Erythroblast (primary cell): ENCODE results near the gene THBS4.
"Not testable (repeated sequence)": the region's sequence is repeated elsewhere in the genome, so short reads cannot be mapped to it uniquely, and the experiment has no call there.

ENCODE experiments used
- DNase-seq, 2 experiments: peaks; one replicate each; lab custom pipeline; 2025; lab: John Stamatoyannopoulos, UW
- GATA1 ChIP-seq: IDR thresholded peaks from 2 replicates; pipeline ENCODE4 v1.6.1; 2011; ENCODE audit warnings: low read depth, mild to moderate bottlenecking, control low read depth, low read length, moderate library complexity
- POLR2A ChIP-seq: IDR thresholded peaks from 2 replicates; pipeline ENCODE4 v1.6.1; 2011; ENCODE audit warnings: mild to moderate bottlenecking, low read length

Gene THBS4

DNA sequence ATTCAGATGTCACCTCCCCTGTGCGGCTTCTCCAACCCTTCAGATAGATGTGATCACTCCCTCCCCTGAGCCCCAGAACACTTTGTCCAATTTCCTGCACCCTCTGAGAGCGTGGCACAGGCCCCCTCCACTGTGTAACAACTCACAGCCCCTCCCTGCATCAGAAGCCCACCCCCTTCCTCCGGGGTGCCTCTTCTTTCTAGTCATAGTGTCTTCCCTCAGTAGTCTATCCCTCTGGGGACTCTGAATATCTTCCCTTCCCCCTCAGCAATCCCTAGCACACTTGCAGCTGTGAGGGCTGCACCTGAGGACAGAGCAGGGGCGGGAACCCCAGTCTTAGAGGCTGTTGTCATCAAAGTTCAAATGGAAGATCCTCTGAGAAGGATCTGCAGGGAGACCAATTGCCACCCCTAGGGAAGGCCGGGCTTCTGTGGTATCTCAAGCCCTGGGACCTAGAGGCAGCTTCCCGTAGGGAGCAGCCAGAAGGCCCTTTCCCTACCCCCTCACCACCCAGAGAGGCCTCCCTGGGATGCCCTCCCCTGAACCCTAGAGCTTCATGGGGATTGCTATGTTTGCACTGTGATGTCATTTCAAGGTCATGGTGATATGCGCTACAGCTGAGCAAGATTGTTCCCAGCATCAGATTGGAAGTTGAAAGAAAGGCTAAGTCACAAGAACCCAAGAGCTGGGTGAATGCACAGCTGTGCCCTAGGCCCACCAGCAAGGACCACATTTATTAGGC, 70.7 kb downstream of the THBS4 start:
- DNase-seq = no peak
- TF ChIP-seq POLR2A (no peak), GATA1 (no peak)

DNA sequence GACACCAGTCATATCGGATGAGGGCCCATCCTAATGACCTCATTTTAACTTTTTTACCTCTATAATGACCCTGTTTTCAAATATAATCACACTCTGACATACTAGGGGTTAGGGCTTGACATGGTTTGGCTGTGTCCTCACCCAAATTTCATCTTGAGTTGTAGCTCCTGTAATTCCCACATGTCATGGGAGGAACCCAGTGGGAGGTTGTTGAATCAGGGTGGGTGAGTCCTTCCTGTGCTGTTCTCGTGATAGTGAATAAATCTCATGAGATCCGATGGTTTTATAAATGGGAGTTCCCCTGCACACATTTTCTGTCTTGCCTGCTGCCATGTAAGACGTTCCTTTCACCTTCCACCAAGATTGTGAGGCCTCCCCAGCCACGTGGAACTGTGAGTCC, 71.8 kb downstream of the THBS4 start:
- no peak for DNase-seq
- TF ChIP-seq POLR2A (no peak), GATA1 (no peak)

DNA sequence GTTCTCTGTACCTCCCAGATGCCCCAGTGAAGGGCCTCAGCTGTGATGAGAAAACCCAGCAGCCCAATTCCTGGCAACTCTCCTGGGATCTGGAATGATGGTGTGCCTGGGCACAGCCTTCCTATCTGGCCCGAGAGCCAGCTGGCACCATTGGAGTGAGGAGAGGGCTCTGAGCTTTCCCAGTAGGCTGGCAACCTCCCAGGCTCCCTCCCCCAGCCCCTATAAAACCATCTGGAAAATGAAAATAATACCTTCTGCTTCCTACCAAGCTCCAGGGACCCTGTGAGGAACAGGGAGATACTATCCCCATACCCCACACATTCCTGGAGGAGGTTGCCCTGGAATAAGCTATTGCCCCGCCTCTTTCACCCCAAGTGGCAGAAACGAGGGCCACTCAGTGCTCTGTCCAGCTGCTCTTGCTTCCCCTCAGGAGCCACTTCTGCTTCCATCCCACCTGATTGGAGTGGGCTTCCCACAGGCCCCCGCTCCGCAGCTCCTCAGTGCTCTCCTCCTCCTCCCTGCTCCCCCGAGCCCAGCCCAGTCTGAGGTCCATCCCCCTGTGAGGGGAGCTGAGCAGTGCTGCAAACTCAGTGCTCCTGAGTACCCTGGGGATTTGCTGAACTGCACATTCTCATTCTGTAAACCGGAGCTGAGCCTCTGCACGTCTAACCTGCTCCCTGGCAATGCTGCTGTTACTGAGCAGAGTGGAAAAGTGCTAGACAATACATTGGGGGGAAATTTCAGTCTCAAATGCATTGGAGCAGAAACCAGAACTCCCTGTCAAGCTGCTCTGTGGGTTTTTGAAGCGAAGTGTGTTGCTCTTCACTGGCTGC, 74.7 kb downstream of the THBS4 start:
- TF ChIP-seq GATA1 (no peak), POLR2A (no peak)
- no peak for DNase-seq

DNA sequence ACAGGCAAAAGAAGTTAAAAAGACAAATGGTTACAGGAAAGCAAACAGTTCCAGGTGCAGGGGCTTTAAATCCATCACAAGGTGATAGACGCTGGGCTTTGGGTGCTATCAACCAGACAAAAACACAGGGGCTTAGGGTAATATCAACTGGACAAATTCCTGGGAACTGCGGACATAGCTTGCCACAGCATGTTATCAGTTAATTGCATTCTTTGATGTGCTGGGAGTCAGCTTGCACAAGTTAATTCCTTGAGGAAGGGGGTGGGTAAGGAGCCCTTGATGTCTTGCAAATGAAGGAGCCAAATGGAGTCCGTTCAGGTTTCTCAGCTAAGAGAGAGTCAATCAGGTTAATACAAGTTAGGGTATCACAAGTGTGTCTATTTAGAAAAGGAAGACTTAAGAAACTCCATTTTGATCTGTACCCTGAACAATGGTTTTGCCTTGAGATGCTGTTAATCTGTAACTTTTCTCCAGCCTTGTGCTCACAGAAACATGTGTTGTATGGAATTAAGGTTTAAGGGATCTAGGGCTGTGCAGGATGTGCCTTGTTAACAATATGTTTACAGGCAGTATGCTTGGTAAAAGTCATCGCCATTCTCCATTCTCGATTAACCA, 76.3 kb downstream of the THBS4 start:
- DNase-seq = not testable (repeated sequence)

DNA sequence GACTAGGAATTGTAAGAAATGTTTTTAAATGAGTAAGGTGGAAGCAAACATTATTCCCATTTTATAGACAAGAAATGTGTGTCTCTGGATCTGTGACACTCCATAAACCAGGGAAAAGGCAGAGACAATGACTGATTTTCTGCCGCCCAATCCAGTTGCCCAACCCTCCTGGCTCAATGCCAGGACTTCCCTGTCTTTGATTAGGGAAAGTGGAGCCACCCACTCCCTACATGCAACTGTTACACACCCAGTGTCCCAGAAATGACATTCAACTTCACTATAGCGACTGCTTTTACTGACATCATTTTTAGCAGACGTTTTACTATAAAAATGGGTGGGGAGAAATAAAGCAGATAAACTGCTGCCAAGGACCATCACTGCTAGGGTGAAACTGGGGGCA, 79.7 kb downstream of the THBS4 start:
- no peak for TF ChIP-seq POLR2A
- no peak for TF ChIP-seq GATA1

DNA sequence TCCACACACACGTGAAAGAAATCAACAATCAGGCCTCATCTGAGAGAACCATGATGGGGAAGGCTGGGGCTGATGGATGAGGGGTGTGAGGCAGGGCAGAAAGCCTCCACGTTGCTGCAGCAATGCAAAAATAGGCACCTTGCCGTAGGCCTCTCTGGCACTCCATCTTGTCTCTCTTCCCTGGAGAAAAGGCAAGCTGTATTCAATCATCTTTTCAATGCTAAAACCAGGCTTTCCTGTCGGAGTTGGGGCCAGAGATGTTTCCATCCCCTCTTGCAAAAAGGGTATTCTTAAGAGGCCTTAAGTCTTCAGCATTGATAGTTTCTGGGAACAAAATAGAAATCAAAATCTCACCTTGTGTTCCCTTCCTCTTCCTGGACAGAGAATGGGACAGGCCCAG, 80.9 kb downstream of the THBS4 start:
- DNase-seq = no peak

More for the DNA sequence above, 79.7 kb downstream of the THBS4 start:
- DNase-seq = no peak

DNA sequence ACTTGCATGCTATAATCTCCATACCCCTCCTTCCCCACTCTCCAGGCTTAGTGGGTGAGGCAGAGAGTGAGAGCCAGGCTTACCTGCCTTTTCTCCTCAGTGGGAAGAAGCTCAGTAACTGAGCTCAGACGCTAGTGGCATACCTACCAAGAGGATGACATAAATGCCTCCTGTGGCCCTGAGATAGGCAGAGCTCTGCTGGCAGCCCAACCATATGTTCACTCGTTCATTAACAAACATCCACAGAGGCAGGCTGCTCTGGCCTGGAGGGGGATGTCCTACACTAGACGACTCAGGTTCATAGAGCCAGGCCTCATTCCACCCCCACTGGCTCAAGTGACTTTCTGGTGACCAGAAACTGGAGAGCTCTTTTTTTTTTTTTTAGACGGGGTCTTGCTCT, 81.3 kb downstream of the THBS4 start:
- no peak for DNase-seq
- TF ChIP-seq GATA1 (no peak), POLR2A (no peak)

More for the DNA sequence above, 80.9 kb downstream of the THBS4 start:
- TF ChIP-seq GATA1 = no peak
- TF ChIP-seq POLR2A = no peak

DNA sequence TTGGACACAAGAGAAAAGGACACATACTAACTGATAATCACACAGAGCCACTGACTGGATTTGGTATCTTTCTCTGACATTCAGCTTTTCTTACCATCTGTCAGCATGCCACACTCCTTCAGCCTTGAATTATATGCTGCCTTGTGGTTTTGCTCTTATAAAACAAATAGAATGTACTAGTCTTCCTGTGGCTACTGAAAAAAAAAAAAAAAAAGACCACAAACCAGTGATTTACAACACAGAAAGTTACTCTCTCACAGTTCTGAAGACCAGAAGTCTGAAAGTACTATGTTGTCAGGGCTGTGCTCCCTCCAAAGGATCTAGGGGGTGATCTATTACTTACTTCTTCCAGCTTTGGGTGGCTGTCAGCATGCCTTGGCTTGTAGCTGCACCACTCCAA, 82.3 kb downstream of the THBS4 start:
- no peak for DNase-seq
- TF ChIP-seq POLR2A (no peak), GATA1 (no peak)

DNA sequence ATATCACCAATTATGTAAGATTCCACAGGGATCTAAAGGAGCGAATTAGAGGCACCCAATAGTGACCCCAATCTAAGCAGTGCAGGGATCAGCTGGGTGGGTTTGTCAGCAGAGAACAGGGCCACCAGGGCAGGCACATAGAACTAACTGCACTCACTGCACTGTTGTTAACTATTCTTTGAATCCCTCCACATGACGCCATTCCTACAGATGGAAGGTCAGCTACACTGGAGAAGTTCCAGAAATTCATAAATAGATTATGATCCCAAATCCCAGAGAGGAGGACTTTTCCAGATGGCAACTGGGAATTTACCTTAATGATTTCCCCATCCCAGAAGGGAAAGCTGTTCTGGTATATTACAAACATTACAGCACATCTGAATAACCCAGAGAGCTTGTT, 84.2 kb downstream of the THBS4 start:
- DNase-seq = no peak
- no peak for TF ChIP-seq GATA1
- TF ChIP-seq POLR2A = no peak

DNA sequence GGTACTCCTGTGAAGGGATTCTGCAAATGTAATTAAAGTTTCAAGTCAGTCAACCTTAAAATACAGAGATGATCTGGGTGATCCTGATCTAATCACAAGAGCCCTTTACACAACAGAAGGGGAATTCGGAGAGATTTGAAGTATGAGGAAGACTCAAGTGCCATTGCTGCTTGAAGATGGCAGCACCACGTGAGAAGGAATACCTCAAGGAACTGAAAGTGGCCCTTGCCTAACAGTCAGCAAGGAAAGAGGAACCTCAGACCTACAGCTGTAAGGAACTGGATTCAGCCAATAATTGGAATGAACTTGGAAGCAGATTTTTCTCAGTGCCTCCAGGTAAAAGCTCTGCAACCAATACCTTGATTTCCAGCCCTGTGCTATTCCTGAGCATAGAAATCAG, 87.4 kb downstream of the THBS4 start:
- DNase-seq = no peak
- no peak for TF ChIP-seq GATA1
- no peak for TF ChIP-seq POLR2A

DNA sequence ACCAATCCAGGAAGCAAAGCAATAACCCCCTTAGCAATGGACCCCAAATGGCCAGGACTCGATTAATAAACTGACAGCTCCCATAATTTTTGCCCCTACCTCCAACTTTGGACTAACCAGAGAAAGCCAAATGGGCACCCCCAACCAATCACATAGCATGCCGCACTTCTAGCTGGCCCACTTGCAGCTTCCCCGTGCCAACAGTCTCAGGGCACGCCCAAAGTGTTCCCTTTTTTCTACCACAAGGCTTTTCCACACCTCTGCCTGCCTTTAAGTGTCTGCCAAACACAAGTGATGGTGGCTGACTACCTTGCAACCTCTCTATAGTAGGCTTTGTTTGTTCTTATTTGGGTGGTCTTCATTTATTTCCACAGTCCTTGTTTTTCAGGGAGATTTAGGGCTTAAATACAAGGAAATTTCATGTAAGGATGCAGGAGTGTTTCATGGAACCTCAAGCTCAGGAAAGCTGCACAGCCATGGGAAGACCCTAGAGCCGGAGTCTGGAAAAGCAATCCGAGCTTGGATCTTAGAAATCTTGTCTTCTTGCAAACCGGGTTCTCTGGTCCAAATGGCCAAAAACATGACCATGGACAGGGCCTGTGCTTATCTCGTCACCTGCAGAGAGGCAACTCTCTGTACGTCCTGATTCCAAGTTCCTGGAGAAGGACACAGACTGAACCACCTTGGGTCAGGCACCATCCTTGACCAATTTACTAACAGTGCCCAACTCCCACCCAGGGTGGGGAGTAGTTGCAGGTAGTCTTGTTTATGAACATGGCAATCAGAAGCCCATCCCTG, 89.2 kb downstream of the THBS4 start:
- TF ChIP-seq POLR2A = no peak
- TF ChIP-seq GATA1 = no peak
- no peak for DNase-seq

DNA sequence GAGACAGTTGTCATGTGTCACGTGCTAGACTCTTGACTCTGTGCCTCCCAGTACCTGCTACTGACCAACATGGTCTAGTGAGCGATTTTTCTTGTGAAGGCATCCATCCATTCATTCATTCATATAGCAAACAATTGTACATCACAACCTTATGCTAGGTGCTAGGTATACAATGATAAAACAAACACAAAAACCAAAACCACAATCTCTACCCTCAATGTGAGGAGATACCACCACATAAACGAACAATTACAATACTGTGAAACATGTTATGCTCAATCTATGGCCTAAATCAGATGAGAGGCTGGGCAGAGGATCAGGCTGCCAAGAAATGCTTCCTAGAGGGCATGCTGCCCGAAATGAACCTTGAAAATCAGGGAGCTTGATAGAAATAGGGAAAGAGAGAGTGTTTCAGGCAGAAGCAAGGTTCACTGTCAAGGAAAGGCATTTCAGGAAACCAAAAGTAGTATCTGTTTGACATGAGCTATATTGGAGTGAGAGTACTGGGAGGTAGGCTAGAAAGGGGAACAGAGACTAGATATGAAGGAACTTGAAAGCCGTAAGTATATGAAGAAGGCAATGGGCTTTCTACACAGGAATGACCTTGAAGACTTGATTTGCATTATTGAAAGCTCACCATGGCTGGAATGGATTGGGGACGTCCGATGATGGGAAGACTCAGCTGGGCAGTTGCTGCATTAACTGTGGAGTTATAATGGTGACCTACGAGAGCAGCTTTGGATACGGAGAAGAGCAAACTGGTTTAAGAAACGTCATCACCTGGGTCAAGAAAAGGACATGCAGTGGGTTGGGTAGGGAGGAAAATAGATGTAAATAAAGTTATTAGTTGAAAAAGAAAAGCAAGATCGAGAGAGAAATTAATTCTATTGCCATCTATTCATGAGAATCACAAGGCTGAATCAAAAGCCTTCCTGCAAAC, 90.1 kb downstream of the THBS4 start:
- no peak for TF ChIP-seq POLR2A
- no peak for TF ChIP-seq GATA1
- DNase-seq = no peak
